ENCODE measurements around the gene PIK3IP1.

Gene PIK3IP1

DNA sequence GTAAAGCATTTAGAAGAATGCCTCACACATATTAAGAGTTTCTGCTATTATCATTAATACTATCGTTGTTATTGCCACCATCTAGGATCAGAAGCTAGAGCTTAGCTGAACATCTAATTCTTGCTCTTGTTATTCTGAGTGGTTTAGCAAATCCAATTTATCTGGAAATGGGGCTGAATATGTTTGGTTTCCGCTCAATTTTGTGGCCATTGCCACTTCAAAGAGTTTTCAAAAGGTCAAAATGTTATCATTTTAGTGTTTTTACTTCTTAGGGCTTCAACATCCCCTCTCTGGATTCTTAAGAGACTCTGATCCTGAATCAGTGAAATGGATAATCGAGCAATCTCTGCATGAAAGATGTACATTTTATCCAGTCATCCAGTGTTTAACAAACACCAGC is 10.2 kb upstream of the PIK3IP1 start:
- Histone ChIP-seq H3F3A (ENCODE audit: low read depth) (no peaks in the 10 kb centered on the region), H3K27me3 (ENCODE audit: insufficient read depth, low read length, poor library complexity, severe bottlenecking) (no peaks in the 10 kb centered on the region), H3K79me2 (ENCODE audit: insufficient read depth, low read length) (no peaks in the 10 kb centered on the region), H3K9ac (ENCODE audit: low read depth, low read length, poor library complexity, severe bottlenecking) (no peak overlapping the region), H3K4me1 (ENCODE audit: insufficient read depth, low read length, poor library complexity, severe bottlenecking) (no peaks in the 10 kb centered on the region), H2AFZ (ENCODE audit: low read length) (no peak overlapping the region), H3K36me3 (ENCODE audit: insufficient read depth, low read length) (no peaks in the 10 kb centered on the region), H3K4me3 (ENCODE audit: low read length, poor library complexity, severe bottlenecking) (no peak overlapping the region), H4K20me1 (ENCODE audit: insufficient read depth, low read length, poor library complexity, severe bottlenecking) (no peaks in the 10 kb centered on the region), H3K9me3 (ENCODE audit: insufficient read depth, low read depth, low read length) (no peaks in the 10 kb centered on the region), H3K4me2 (ENCODE audit: low read depth, low read length, poor library complexity, severe bottlenecking) (no peak overlapping the region), H3K9me2 (replicated peaks; ENCODE audit: low read depth, low read length) (no peaks in the 10 kb centered on the region)
- TF ChIP-seq, protein P1, sequence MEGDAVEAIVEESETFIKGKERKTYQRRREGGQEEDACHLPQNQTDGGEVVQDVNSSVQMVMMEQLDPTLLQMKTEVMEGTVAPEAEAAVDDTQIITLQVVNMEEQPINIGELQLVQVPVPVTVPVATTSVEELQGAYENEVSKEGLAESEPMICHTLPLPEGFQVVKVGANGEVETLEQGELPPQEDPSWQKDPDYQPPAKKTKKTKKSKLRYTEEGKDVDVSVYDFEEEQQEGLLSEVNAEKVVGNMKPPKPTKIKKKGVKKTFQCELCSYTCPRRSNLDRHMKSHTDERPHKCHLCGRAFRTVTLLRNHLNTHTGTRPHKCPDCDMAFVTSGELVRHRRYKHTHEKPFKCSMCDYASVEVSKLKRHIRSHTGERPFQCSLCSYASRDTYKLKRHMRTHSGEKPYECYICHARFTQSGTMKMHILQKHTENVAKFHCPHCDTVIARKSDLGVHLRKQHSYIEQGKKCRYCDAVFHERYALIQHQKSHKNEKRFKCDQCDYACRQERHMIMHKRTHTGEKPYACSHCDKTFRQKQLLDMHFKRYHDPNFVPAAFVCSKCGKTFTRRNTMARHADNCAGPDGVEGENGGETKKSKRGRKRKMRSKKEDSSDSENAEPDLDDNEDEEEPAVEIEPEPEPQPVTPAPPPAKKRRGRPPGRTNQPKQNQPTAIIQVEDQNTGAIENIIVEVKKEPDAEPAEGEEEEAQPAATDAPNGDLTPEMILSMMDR (conservative IDR thresholded peaks at IDR 0.05; ENCODE audit: low read length): no peak
- TF ChIP-seq EZH2phosphoT487 (IDR thresholded peaks at IDR 0.05; ENCODE audit: borderline replicate concordance): no peak

DNA sequence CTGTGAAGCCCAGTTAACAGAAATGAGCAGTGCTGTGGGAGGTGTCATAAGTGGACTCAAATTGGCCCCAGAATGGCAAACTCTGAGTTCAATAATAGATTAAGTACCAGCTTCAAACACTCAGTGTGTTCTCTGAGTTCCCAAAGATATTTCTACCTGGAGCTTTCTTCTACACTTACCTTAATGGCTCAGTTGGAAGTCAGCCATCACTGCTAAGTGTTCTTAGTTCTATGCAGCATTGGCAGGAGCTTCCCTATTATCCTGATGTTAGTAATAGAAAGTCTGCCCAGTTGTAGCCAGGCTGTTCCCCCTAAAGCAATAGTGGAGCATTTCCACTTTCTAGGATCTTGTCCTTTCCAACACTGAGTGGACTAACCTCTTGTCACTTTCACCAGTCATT is 9.7 kb upstream of the PIK3IP1 start:
- Histone ChIP-seq H3K9ac (ENCODE audit: low read depth, low read length, poor library complexity, severe bottlenecking) (no peak overlapping the region), H2AFZ (ENCODE audit: low read length) (no peak overlapping the region), H3K9me3 (ENCODE audit: insufficient read depth, low read depth, low read length) (no peaks in the 10 kb centered on the region), H4K20me1 (ENCODE audit: insufficient read depth, low read length, poor library complexity, severe bottlenecking) (no peaks in the 10 kb centered on the region), H3K4me2 (ENCODE audit: low read depth, low read length, poor library complexity, severe bottlenecking) (no peak overlapping the region), H3K36me3 (ENCODE audit: insufficient read depth, low read length) (no peaks in the 10 kb centered on the region), H3K27me3 (ENCODE audit: insufficient read depth, low read length, poor library complexity, severe bottlenecking) (no peaks in the 10 kb centered on the region), H3F3A (ENCODE audit: low read depth) (no peaks in the 10 kb centered on the region), H3K9me2 (replicated peaks; ENCODE audit: low read depth, low read length) (no peaks in the 10 kb centered on the region), H3K4me1 (ENCODE audit: insufficient read depth, low read length, poor library complexity, severe bottlenecking) (no peaks in the 10 kb centered on the region), H3K79me2 (ENCODE audit: insufficient read depth, low read length) (no peaks in the 10 kb centered on the region), H3K4me3 (ENCODE audit: low read length, poor library complexity, severe bottlenecking) (no peak overlapping the region)
- no peak for TF ChIP-seq EZH2phosphoT487 (IDR thresholded peaks at IDR 0.05; ENCODE audit: borderline replicate concordance)
- TF ChIP-seq, protein P1 (conservative IDR thresholded peaks at IDR 0.05; ENCODE audit: low read length): no peak

DNA sequence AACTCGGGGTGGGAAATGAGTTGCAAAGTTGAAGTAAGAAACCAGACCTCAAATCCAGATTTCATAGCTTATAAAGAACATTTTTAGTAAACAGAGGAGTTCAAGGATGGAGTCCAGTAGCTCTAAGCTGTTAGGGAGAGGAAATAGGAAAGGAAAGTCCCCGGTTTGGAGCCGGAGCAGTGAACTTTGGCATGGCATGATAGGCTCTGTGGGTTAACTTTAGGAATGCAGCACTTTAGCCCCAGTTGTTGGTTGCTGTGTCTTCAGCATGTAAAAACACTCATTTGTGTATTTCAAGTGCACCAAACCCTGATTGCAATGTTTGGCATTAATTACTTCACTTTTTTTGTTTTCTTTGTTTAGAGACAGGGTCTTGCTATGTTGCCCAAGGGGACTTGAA is 8.6 kb upstream of the PIK3IP1 start:
- H3K36me3 ChIP-seq (ENCODE audit: insufficient read depth, low read length): no peaks in the 10 kb centered on the region
- no peaks in the 10 kb centered on the region for H3K27me3 ChIP-seq (ENCODE audit: insufficient read depth, low read length, poor library complexity, severe bottlenecking)
- no peak overlapping the region for H3K9ac ChIP-seq (ENCODE audit: low read depth, low read length, poor library complexity, severe bottlenecking)
- H2AFZ ChIP-seq (ENCODE audit: low read length): no peak overlapping the region
- no peak overlapping the region for H3K4me2 ChIP-seq (ENCODE audit: low read depth, low read length, poor library complexity, severe bottlenecking)
- H4K20me1 ChIP-seq (ENCODE audit: insufficient read depth, low read length, poor library complexity, severe bottlenecking): no peaks in the 10 kb centered on the region
- H3K9me2 ChIP-seq (replicated peaks; ENCODE audit: low read depth, low read length): no peaks in the 10 kb centered on the region
- no peaks in the 10 kb centered on the region for H3K9me3 ChIP-seq (ENCODE audit: insufficient read depth, low read depth, low read length)
- H3K79me2 ChIP-seq (ENCODE audit: insufficient read depth, low read length): no peaks in the 10 kb centered on the region
- TF ChIP-seq, protein P1 (conservative IDR thresholded peaks at IDR 0.05; ENCODE audit: low read length): no peak
- no peak for TF ChIP-seq EZH2phosphoT487 (IDR thresholded peaks at IDR 0.05; ENCODE audit: borderline replicate concordance)
- H3F3A ChIP-seq (ENCODE audit: low read depth): no peaks in the 10 kb centered on the region
- H3K4me3 ChIP-seq (ENCODE audit: low read length, poor library complexity, severe bottlenecking): no peak overlapping the region
- H3K4me1 ChIP-seq (ENCODE audit: insufficient read depth, low read length, poor library complexity, severe bottlenecking): no peaks in the 10 kb centered on the region
